ENCODE measurements around the gene XRCC4. TPM values are rescaled to one million over a fixed set of nuclear protein-coding genes. Genes with fewer than 3 reads are reported as not detected.

The XRCC4 gene
- total RNA-seq, 4 donors from 2014 or later: 1.8 to 3.5 (median 2.6) TPM

GRCh38 chr5:83077662-83078261 lies 415 bp downstream of the XRCC4 start:
- in situ Hi-C loops (cut with MboI; ENCODE audit: low sequenced_read_pairs in 4 of 4) (no loop called here), intact Hi-C loops (cut with DNase I; ENCODE audit: low total_unique reads) (loop anchor here (10.0 kb wide), 2 partner anchors 743 to 1103 kb away; partner anchors contain the start of gene ATG10)
- peaks cover 21 to 29% of the 10 kb centered on the region in 2 donors for H3K4me1 ChIP-seq
- TF ChIP-seq, protein P1, sequence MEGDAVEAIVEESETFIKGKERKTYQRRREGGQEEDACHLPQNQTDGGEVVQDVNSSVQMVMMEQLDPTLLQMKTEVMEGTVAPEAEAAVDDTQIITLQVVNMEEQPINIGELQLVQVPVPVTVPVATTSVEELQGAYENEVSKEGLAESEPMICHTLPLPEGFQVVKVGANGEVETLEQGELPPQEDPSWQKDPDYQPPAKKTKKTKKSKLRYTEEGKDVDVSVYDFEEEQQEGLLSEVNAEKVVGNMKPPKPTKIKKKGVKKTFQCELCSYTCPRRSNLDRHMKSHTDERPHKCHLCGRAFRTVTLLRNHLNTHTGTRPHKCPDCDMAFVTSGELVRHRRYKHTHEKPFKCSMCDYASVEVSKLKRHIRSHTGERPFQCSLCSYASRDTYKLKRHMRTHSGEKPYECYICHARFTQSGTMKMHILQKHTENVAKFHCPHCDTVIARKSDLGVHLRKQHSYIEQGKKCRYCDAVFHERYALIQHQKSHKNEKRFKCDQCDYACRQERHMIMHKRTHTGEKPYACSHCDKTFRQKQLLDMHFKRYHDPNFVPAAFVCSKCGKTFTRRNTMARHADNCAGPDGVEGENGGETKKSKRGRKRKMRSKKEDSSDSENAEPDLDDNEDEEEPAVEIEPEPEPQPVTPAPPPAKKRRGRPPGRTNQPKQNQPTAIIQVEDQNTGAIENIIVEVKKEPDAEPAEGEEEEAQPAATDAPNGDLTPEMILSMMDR (IDR thresholded peaks at IDR 0.05 in 4 of 5, conservative IDR thresholded peaks at IDR 0.05 in 1 of 5): no peak
- no peak for TF ChIP-seq POLR2A (IDR thresholded peaks at IDR 0.05)
- no peaks in the 10 kb centered on the region for H3K27me3 ChIP-seq
- H3K36me3 ChIP-seq: no peaks in the 10 kb centered on the region
- H3K27ac ChIP-seq: peak overlapping the region; percentile 87 to 93 (median 92)
- no peak for DNase-seq
- peak overlapping the region; percentile 67 to 97 (median 82) for H3K4me3 ChIP-seq
- ATAC-seq: peak in 1 of 2 donors; percentile 12
- H3K9me3 ChIP-seq: no peaks in the 10 kb centered on the region

DNA sequence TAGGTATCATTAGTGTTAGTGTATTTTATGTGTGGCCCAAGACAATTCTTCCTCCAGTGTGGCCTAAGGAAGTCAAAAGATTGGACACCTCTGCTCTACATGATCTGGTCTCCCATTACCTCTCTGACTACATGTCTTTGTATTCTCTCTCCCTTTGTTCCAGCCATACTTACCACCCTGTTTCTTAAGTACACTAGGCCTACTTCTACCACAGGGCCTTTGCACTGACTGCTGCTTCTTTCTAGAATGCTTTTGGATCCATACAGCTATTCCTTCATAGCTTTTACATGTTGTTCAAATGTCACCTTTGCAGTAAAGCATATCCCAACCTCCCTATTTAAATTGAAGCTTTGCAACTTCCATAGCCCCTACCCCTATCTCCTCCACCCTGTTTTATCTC lies 5.4 kb downstream of the XRCC4 start:
- intact Hi-C loops (cut with DNase I; ENCODE audit: low total_unique reads) (no loop called here), in situ Hi-C loops (cut with MboI; ENCODE audit: low sequenced_read_pairs in 4 of 4) (no loop called here)
- Histone ChIP-seq H3K4me3 (no peak overlapping the region), H3K27me3 (no peaks in the 10 kb centered on the region), H3K36me3 (no peaks in the 10 kb centered on the region), H3K27ac (no peak overlapping the region), H3K4me1 (peaks cover 6 to 8% of the 10 kb centered on the region in 2 donors), H3K9me3 (no peaks in the 10 kb centered on the region)
- no peak for DNase-seq
- no peak for ATAC-seq
- TF ChIP-seq POLR2A (IDR thresholded peaks at IDR 0.05): no peak
- TF ChIP-seq, protein P1 (IDR thresholded peaks at IDR 0.05 in 4 of 5, conservative IDR thresholded peaks at IDR 0.05 in 1 of 5): no peak

GRCh38 chr5:83084336-83084735 lies 7.0 kb downstream of the XRCC4 start:
- Histone ChIP-seq H3K4me1 (no peaks in the 10 kb centered on the region), H3K9me3 (no peaks in the 10 kb centered on the region), H3K27ac (no peak overlapping the region), H3K36me3 (no peaks in the 10 kb centered on the region), H3K27me3 (no peaks in the 10 kb centered on the region), H3K4me3 (no peak overlapping the region)
- no peak for TF ChIP-seq POLR2A (IDR thresholded peaks at IDR 0.05)
- TF ChIP-seq, protein P1 (IDR thresholded peaks at IDR 0.05 in 4 of 5, conservative IDR thresholded peaks at IDR 0.05 in 1 of 5): no peak
- ATAC-seq (no peak), DNase-seq (no peak)
- intact Hi-C loops (cut with DNase I; ENCODE audit: low total_unique reads) (no loop called here), in situ Hi-C loops (cut with MboI; ENCODE audit: low sequenced_read_pairs in 4 of 4) (no loop called here)

DNA sequence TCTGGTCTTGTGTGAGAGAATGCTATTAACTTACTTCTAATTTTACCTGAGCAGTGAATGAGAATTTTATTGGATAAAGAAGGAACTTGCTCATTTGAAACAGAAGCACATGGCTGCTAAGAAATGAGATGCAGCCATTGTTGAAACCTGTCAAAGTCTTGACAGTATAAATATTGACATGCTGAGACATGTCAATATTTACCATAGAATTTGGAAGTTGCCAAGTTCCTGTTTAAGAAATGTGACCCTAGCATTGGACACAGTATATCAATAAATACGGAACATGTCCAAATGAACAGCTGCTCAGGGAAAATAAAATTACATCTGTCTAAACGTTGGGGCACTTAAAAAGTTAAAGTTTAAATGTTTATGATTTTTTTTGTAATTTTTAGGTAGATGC lies 7.8 kb downstream of the XRCC4 start:
- Histone ChIP-seq H3K4me1 (no peaks in the 10 kb centered on the region), H3K27me3 (no peaks in the 10 kb centered on the region), H3K4me3 (no peak overlapping the region), H3K27ac (no peak overlapping the region), H3K36me3 (no peaks in the 10 kb centered on the region), H3K9me3 (no peaks in the 10 kb centered on the region)
- intact Hi-C loops (cut with DNase I; ENCODE audit: low total_unique reads): no loop called here
- DNase-seq (no peak), ATAC-seq (no peak)
- TF ChIP-seq, protein P1 (IDR thresholded peaks at IDR 0.05 in 4 of 5, conservative IDR thresholded peaks at IDR 0.05 in 1 of 5): no peak
- no peak for TF ChIP-seq POLR2A (IDR thresholded peaks at IDR 0.05)
- in situ Hi-C loops (cut with MboI; ENCODE audit: low sequenced_read_pairs in 4 of 4): no loop called here

DNA sequence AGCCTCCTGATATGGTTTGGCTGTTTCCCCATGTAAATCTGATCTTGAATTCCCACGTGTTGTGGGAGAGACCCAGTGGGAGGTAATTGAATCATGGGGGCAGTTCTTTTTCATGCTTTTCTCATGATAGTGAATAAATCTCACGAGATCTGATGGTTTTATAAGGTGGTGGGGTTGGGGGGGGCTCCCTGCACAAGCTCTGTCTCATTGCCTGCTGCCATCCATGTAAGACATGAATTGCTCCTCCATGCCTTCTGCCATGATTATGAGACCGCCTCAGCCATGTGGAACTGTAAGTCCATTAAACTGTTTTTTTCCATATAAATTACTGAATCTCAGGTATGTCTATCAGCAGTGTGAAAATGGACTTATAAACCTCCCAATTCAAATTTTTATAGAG lies 12.8 kb downstream of the XRCC4 start:
- H3K27ac ChIP-seq: no peak overlapping the region
- no peak for TF ChIP-seq POLR2A (IDR thresholded peaks at IDR 0.05)
- TF ChIP-seq, protein P1 (IDR thresholded peaks at IDR 0.05 in 4 of 5, conservative IDR thresholded peaks at IDR 0.05 in 1 of 5): no peak
- H3K4me1 ChIP-seq: no peaks in the 10 kb centered on the region
- ATAC-seq (no peak), DNase-seq (no peak)
- no peak overlapping the region for H3K4me3 ChIP-seq
- intact Hi-C loops (cut with DNase I; ENCODE audit: low total_unique reads) (no loop called here), in situ Hi-C loops (cut with MboI; ENCODE audit: low sequenced_read_pairs in 4 of 4) (no loop called here)
- H3K27me3 ChIP-seq: no peaks in the 10 kb centered on the region
- H3K36me3 ChIP-seq: no peaks in the 10 kb centered on the region
- H3K9me3 ChIP-seq: peaks cover 0 to 7% (median 0%) of the 10 kb centered on the region in 3 donors

All from gastrocnemius medialis (tissue), 4 donors.